ENCODE data around the gene HMGXB4. TPM values are rescaled to one million over a fixed set of nuclear protein-coding genes. Genes with fewer than 3 reads are reported as not detected.

Gene HMGXB4
- polyA plus RNA-seq, 1 donor (not counting 4 experiments of a cell fraction or from before 2014, with no cell fraction given): 22.6 TPM

DNA sequence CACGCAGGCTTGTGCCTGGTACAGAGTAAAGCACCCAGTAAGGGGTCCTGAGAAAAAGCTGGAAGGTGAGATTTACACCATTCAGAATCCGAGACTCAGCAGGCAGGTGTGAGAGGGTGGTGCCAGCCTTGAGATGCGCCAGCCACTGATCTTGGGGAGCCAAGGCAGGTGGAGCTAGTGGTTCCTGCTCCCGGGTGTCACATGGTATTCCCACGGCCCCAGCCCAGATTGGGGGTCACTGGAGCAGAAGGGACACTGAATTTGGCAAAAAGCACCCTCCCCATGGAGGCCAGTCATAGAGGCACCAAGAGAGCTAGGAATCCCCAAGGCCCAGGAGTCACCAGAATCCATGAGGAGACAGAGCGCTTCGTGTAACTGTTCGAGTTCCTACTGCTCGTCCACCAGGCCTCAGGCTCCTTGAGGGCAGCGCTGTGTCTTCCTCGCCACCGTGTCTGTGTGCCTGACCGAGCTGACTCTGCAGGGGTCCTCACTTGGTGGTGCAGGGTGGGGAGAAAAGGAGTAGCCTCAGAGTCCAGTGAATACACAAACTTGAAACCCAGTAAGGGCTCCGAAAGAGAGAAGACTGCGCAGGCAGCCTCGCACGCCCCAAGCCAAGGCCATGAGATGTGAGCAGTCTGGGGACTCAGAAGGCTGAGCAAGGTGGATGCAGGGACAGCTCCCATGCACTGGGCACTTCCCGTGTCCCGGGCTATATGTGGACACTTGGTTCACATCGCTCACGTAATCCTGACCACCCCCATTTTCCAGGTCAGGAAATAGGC, 70.6 kb downstream of the HMGXB4 start:
- H3K4me2 ChIP-seq (ENCODE audit: control insufficient read depth, extremely low read depth, insufficient read depth, low read depth, low read length): no peak overlapping the region
- no peak for FAIRE-seq
- H3K4me3 ChIP-seq (ENCODE audit: control insufficient read depth in 2 of 3, extremely low read depth in 1 of 3, insufficient read depth in 2 of 3, low read depth in 1 of 3, low read length in 3 of 3): no peak overlapping the region
- H3K27ac ChIP-seq (ENCODE audit: control insufficient read depth, insufficient read depth, low read length): no peak overlapping the region
- H2AFZ ChIP-seq (ENCODE audit: control insufficient read depth, low read length): no peak overlapping the region
- H3K36me3 ChIP-seq (ENCODE audit: control insufficient read depth in 2 of 2, extremely low read depth in 1 of 2, insufficient read depth in 2 of 2, low read length in 2 of 2): peaks cover 3 to 28% of the 10 kb centered on the region in 2 experiments
- H3K9me1 ChIP-seq (ENCODE audit: control insufficient read depth, extremely low read depth, insufficient read depth, low read length): no peaks in the 10 kb centered on the region
- no peaks in the 10 kb centered on the region for H4K20me1 ChIP-seq (ENCODE audit: control insufficient read depth, extremely low read depth, insufficient read depth, low read length)
- no peaks in the 10 kb centered on the region for H3K27me3 ChIP-seq (ENCODE audit: control insufficient read depth, extremely low read depth, insufficient read depth, low read length)
- peaks cover 9% of the 10 kb centered on the region for H3K4me1 ChIP-seq (ENCODE audit: control insufficient read depth, extremely low read depth, insufficient read depth, low read length)
- H3K79me2 ChIP-seq (ENCODE audit: control insufficient read depth, insufficient read depth, low read length): no peaks in the 10 kb centered on the region
- H3K9me3 ChIP-seq (ENCODE audit: control insufficient read depth, low read depth, low read length): no peaks in the 10 kb centered on the region
- no peak overlapping the region for H3K9ac ChIP-seq (ENCODE audit: control insufficient read depth, extremely low read depth, insufficient read depth, low read length)
- no peak for DNase-seq (ENCODE audit: low read depth, low spot score)
- TF ChIP-seq EZH2 (IDR thresholded peaks at IDR 0.05; ENCODE audit: low read length): no peak
- TF ChIP-seq, protein P1, sequence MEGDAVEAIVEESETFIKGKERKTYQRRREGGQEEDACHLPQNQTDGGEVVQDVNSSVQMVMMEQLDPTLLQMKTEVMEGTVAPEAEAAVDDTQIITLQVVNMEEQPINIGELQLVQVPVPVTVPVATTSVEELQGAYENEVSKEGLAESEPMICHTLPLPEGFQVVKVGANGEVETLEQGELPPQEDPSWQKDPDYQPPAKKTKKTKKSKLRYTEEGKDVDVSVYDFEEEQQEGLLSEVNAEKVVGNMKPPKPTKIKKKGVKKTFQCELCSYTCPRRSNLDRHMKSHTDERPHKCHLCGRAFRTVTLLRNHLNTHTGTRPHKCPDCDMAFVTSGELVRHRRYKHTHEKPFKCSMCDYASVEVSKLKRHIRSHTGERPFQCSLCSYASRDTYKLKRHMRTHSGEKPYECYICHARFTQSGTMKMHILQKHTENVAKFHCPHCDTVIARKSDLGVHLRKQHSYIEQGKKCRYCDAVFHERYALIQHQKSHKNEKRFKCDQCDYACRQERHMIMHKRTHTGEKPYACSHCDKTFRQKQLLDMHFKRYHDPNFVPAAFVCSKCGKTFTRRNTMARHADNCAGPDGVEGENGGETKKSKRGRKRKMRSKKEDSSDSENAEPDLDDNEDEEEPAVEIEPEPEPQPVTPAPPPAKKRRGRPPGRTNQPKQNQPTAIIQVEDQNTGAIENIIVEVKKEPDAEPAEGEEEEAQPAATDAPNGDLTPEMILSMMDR (optimal IDR thresholded peaks at IDR 0.05 in 1 of 3, IDR thresholded peaks at IDR 0.05 in 1 of 3, conservative IDR thresholded peaks at IDR 0.05 in 1 of 3; ENCODE audit: extremely low read depth in 1 of 3, insufficient read depth in 2 of 3, low read length in 3 of 3): no peak
- dilution Hi-C loops (cut with MboI; ENCODE audit: extremely low pct_ligation_motif_present, low sequenced_read_pairs): no loop called here

DNA sequence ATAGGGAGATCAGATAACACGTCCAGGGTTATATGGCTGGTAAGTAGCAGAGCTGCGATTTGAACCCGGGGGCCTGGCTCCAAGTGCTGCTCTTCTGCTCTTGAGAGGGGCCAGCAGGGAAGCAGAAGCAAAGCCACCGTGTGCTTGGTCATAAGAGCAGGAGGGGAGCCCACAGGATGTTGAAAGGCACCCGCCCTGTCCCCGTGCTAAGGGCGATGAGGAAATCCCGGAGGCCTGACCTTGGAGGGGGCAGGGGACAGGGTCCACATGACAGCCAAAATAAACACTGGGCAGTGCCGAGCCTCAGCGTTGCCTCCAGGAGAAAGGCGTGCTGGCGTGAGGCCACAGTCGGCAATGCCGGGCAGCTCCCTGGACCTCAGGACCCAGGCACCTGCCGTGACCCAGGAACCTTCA, 71.2 kb downstream of the HMGXB4 start:
- Histone ChIP-seq H3K4me1 (ENCODE audit: control insufficient read depth, extremely low read depth, insufficient read depth, low read length) (peaks cover 9% of the 10 kb centered on the region), H3K79me2 (ENCODE audit: control insufficient read depth, insufficient read depth, low read length) (no peaks in the 10 kb centered on the region), H2AFZ (ENCODE audit: control insufficient read depth, low read length) (no peak overlapping the region), H3K27me3 (ENCODE audit: control insufficient read depth, extremely low read depth, insufficient read depth, low read length) (no peaks in the 10 kb centered on the region), H3K9ac (ENCODE audit: control insufficient read depth, extremely low read depth, insufficient read depth, low read length) (no peak overlapping the region), H3K9me3 (ENCODE audit: control insufficient read depth, low read depth, low read length) (no peaks in the 10 kb centered on the region), H3K4me2 (ENCODE audit: control insufficient read depth, extremely low read depth, insufficient read depth, low read depth, low read length) (no peak overlapping the region), H4K20me1 (ENCODE audit: control insufficient read depth, extremely low read depth, insufficient read depth, low read length) (no peaks in the 10 kb centered on the region), H3K9me1 (ENCODE audit: control insufficient read depth, extremely low read depth, insufficient read depth, low read length) (no peaks in the 10 kb centered on the region), H3K27ac (ENCODE audit: control insufficient read depth, insufficient read depth, low read length) (no peak overlapping the region), H3K4me3 (ENCODE audit: control insufficient read depth in 2 of 3, extremely low read depth in 1 of 3, insufficient read depth in 2 of 3, low read depth in 1 of 3, low read length in 3 of 3) (no peak overlapping the region), H3K36me3 (ENCODE audit: control insufficient read depth in 2 of 2, extremely low read depth in 1 of 2, insufficient read depth in 2 of 2, low read length in 2 of 2) (peaks cover 3 to 25% of the 10 kb centered on the region in 2 experiments)
- no peak for TF ChIP-seq EZH2 (IDR thresholded peaks at IDR 0.05; ENCODE audit: low read length)
- TF ChIP-seq, protein P1 (optimal IDR thresholded peaks at IDR 0.05 in 1 of 3, IDR thresholded peaks at IDR 0.05 in 1 of 3, conservative IDR thresholded peaks at IDR 0.05 in 1 of 3; ENCODE audit: extremely low read depth in 1 of 3, insufficient read depth in 2 of 3, low read length in 3 of 3): no peak
- no peak for FAIRE-seq
- DNase-seq (ENCODE audit: low read depth, low spot score): no peak
- dilution Hi-C loops (cut with MboI; ENCODE audit: extremely low pct_ligation_motif_present, low sequenced_read_pairs): no loop called here
